Activated CD8-positive, alpha-beta memory T cell treated with anti-CD3 and anti-CD28 coated beads for 1 hour (primary cell): ENCODE results near the gene PNPLA7.
"Not testable (repeated sequence)": the region's sequence is repeated elsewhere in the genome, so short reads cannot be mapped to it uniquely, and the experiment has no call there.

Experiments
- DNase-seq, 2 donors: peaks; one replicate each; pipeline ENCODE4 v3.0.0-alpha.2; 2020; ENCODE audit warnings: low read depth in 1 of 2; ENCODE audit errors: extremely low read depth in 1 of 2

PNPLA7 gene

GRCh38 chr9:137516144-137516917 lies 33.9 kb downstream of the PNPLA7 start:
- no peak for DNase-seq

DNA sequence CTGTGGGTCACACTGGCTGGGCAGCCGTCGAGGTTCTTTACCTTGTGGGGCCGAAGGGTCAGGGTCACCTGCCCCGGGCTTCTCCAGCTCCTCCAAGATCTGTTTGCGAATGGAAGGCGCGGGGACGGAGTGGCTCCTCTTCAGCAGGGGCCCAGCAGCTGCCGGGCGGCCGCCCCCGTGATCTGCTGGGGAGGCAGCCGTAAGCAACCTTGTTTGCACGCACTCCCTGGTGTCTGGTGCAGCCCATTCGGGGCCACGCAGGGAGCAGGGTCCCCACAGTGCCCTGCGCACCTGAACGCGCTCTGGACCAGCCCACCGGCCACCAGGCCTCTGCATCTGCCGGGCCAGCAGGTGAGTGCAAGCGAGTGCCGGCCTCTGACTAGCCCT lies 34.9 kb downstream of the PNPLA7 start:
- DNase-seq: no peak

GRCh38 chr9:137514691-137515337 lies 35.4 kb downstream of the PNPLA7 start:
- DNase-seq: no peak

- not testable (repeated sequence) for DNase-seq
These were observed 36.2 kb downstream of the PNPLA7 start for GRCh38 chr9:137513801-137514570.

- DNase-seq: not testable (repeated sequence)
These were observed 37.1 kb downstream of the PNPLA7 start for GRCh38 chr9:137513136-137513535.

DNA sequence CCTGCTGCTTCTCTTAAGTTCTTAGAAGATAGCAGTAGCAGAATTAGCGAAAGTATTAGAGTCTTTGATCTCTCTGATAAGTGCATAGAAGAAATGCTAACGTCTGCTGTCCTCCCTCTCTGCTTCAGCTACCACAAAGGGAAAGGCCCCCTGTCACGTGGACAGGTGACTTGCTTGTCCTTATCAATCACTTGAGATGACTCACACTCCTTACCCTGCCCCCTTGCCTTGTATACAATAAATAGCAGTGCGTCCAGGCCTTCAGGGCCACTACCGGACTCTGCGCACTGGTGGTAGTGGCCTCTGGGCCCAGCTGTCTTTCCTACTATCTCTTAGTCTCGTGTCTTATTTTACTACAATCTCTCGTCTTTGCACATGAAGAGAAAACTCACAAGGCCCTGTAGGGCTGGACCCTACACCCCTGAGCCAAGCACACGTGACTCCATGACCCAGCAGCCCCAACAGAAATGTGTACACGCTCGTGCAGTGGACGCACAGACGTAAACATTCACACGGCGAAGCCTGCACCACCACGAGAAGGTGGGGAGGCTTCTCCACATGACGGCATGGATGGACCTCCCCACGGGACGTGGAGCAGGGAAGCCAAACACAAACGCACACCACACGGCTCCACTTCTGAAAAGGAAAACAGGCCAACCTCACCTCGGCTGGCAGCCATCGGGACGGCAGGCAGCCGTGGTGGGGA lies 38.3 kb downstream of the PNPLA7 start:
- DNase-seq: no peak

- not testable (repeated sequence) for DNase-seq
These were observed 39.1 kb downstream of the PNPLA7 start for GRCh38 chr9:137511126-137511525.

DNA sequence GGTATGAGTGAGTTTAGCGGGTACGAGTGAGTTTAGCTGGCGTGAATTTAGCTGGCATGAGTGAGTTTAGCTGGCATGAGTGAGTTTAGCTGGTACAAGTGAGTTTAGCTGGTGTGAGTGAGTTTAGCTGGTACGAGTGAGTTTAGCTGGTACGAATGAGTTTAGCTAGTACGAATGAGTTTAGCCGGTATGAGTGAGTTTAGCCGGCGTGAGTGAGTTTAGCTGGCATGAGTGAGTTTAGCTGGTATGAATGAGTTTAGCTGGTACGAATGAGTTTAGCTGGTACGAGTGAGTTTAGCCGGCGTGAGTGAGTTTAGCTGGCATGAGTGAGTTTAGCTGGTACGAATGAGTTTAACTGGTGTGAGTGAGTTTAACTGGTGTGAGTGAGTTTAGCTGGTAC lies 41.0 kb downstream of the PNPLA7 start:
- no peak for DNase-seq

DNA sequence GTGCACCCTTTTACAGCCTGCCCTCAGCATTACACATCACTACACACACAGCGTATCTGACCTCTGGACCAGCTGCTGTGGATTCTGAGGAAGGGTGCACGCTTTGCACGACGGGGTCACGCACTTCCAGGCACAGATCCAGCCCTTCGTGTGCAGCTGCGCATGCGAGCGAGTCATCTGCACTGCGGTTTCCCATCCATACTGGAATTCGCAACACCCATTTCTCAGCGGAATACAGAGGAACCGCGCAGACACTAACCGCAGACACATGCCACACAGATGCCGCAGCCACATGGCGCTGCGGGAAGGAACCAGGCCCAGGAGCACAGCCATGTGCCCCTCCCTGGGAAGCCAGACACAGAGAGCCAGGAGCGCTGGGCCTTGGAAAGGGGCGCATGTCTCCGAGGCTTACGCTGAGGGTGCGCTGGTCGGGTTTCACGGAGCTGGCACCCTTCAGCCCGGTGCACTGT lies 43.5 kb downstream of the PNPLA7 start:
- DNase-seq: no peak

DNA sequence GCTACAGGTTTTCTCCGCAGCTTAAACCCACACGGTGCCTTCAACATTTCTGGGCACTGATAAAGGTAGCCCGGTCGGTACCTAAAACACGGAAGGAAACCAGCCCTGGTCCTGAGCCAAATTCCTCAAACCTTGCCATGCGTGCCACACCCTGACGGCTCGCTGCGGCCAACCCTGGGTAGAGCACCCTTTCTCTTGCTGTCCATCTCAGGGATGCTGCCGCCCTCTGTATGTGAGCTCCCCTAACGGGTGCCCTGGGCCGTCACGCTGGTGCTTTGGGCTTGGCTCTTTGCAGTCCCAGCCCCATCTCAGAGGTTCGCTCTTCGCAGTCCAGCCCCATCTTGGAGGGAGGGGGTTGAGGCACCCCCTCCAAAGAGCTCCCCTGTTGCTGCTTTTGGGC lies 43.9 kb downstream of the PNPLA7 start:
- DNase-seq: no peak

GRCh38 chr9:137505421-137506140 lies 44.6 kb downstream of the PNPLA7 start:
- no peak for DNase-seq

- no peak for DNase-seq
These were observed 45.8 kb downstream of the PNPLA7 start for GRCh38 chr9:137504432-137504777.

- no peak for DNase-seq
These were observed 47.9 kb downstream of the PNPLA7 start for GRCh38 chr9:137502008-137502911.

DNA sequence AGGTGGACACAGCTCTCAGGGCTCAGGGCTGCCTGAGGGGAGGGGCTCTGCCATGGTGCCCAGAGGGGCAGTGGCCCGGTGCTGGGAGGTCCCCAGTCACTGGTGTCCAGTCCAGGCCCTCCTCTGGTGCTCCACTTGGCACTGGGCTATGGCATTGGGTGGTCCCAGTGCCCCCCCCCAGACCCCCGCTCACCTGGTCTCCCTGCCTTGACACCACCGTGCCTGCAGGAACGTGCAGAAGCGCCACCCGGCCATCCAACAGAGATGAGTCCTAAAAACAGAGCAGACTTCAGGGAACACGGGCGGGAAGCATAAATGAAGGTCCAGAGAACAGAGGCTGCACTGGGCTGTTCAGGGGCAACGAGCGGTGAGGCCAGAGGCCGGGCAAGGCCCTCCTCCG lies 48.7 kb downstream of the PNPLA7 start:
- DNase-seq: no peak

DNA sequence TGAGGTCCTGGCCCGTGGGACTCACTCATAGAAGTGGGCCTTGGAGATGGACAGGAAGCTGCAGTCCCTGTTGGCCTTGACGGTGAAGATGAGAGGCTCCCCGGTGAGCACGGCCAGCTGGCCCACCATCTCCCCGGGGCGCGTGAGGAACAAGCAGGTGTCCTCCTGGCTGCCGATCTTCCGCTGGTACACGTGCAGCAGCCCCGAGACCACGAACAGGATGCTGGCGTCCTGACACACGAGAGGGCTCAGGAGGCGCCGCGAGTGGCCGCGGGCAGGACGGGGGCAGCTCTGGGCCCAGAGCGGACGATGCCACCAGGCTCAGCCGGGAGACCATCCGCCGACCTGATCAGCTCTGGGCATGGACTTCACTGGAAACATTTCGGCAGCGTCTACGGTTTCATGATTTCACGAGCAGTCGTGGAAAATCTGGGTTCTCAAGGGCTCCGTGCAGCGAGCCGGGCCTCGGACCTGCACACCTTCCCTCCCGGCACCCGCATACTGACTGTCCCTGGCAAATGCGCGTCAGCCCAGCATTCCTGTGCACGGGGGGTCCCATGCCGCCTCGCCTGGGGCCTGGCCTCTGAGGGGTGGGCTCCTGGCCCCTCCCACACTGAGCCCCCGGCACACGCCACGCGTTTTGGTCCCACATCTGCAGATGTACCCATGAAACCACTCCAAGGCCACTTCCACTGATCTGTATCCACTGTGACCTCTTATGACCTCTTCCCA lies 49.4 kb downstream of the PNPLA7 start:
- DNase-seq: no peak

DNA sequence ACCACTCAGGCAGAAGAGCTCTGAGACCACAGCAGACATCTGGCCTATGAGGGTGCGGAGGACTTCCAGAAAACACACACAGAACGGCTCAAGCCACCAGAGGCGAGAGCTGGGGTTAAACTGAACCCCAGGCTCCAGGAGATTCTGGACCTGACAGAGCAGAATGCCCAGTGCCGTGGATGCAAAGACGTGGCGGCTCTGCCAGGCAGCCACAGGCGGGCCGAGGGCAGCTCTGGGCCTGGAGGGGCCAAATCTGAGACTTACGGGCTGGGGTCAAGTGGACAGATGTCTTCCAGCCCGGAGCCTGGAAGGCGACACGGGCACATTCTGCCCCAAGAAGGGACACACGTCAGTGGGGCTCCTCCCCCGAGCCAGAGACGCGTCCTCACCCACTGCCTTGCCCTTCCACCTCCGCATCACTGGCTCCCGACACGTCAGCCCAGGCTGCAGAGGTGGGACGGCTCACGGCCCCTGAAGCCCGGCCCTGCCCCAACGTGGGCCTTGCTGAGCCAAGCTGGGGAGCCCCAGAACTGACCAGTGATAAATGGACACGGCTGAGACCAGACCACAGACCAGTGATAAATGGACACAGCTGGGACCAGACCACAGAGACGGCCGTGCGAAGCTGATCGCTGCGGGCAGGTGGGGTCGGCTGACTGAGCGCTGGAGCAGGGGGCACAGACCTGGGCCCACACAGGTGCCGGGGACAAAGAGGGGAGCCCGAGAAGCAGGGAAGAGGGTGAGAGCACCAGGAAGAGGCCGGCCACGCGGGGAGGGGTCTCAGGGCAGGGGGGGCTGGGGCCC lies 50.1 kb downstream of the PNPLA7 start:
- no peak for DNase-seq

GRCh38 chr9:137499416-137499815 lies 50.8 kb downstream of the PNPLA7 start:
- DNase-seq: no peak

- DNase-seq: no peak
These were observed 51.5 kb downstream of the PNPLA7 start for GRCh38 chr9:137498720-137499150.
